ENCODE measurements around the gene STAM2. TPM values are rescaled to one million over a fixed set of nuclear protein-coding genes. Genes with fewer than 3 reads are reported as not detected.

The STAM2 gene
- total and polyA plus RNA-seq, 2 experiments from 2014 or later: 13.1 to 41.0 TPM

GRCh38 chr2:152072011-152072410 is 103.6 kb downstream of the STAM2 start:
- no peaks in the 10 kb centered on the region for H3K4me1 ChIP-seq (ENCODE audit: insufficient read depth)
- no peaks in the 10 kb centered on the region for H3K79me2 ChIP-seq
- DNase-seq (ENCODE audit: low spot score): no peak
- no peaks in the 10 kb centered on the region for H3K9me2 ChIP-seq (replicated peaks; ENCODE audit: insufficient read depth)
- H3K4me2 ChIP-seq: no peak overlapping the region
- no peaks in the 10 kb centered on the region for H3K27me3 ChIP-seq
- H3K36me3 ChIP-seq (replicated peaks; ENCODE audit: insufficient read depth, low read depth): no peaks in the 10 kb centered on the region
- H4K20me1 ChIP-seq (ENCODE audit: insufficient read depth, poor library complexity, severe bottlenecking): no peaks in the 10 kb centered on the region
- H3K9me3 ChIP-seq (ENCODE audit: low read depth): no peaks in the 10 kb centered on the region
- H3K27ac ChIP-seq: no peak overlapping the region
- TF ChIP-seq CTCF (IDR thresholded peaks at IDR 0.05; ENCODE audit: poor library complexity) (no peak), EZH2 (IDR thresholded peaks at IDR 0.05; ENCODE audit: borderline replicate concordance) (no peak), EZH2phosphoT487 (IDR thresholded peaks at IDR 0.05; ENCODE audit: low read depth, severe bottlenecking, unreplicated experiment) (no peak)
- 80% methylated on average over 2 of the region's 2 CpGs for WGBS (ENCODE audit: low lambda C conversion rate, missing lambda C conversion rate)
- H2AFZ ChIP-seq: no peak overlapping the region
- no peak overlapping the region for H3K4me3 ChIP-seq

- no peak for TF ChIP-seq CTCF (IDR thresholded peaks at IDR 0.05; ENCODE audit: poor library complexity)
- no peak for TF ChIP-seq EZH2 (IDR thresholded peaks at IDR 0.05; ENCODE audit: borderline replicate concordance)
- no peak for TF ChIP-seq EZH2phosphoT487 (IDR thresholded peaks at IDR 0.05; ENCODE audit: low read depth, severe bottlenecking, unreplicated experiment)
- DNase-seq (ENCODE audit: low spot score): no peak
- no peaks in the 10 kb centered on the region for H4K20me1 ChIP-seq (ENCODE audit: insufficient read depth, poor library complexity, severe bottlenecking)
- H3K4me2 ChIP-seq: no peak overlapping the region
- WGBS (ENCODE audit: low lambda C conversion rate, missing lambda C conversion rate): 96% methylated on average over 1 of the region's 1 CpG
- no peak overlapping the region for H3K27ac ChIP-seq
- no peaks in the 10 kb centered on the region for H3K4me1 ChIP-seq (ENCODE audit: insufficient read depth)
- H3K9me2 ChIP-seq (replicated peaks; ENCODE audit: insufficient read depth): no peaks in the 10 kb centered on the region
- H3K79me2 ChIP-seq: no peaks in the 10 kb centered on the region
- no peak overlapping the region for H2AFZ ChIP-seq
- no peaks in the 10 kb centered on the region for H3K27me3 ChIP-seq
- H3K36me3 ChIP-seq (replicated peaks; ENCODE audit: insufficient read depth, low read depth): no peaks in the 10 kb centered on the region
- no peak overlapping the region for H3K4me3 ChIP-seq
- no peaks in the 10 kb centered on the region for H3K9me3 ChIP-seq (ENCODE audit: low read depth)
Observed at GRCh38 chr2:152071518-152071917, 104.0 kb downstream of the STAM2 start.

GRCh38 chr2:152071092-152071491 is 104.5 kb downstream of the STAM2 start:
- no peaks in the 10 kb centered on the region for H3K79me2 ChIP-seq
- no peaks in the 10 kb centered on the region for H3K27me3 ChIP-seq
- TF ChIP-seq EZH2phosphoT487 (IDR thresholded peaks at IDR 0.05; ENCODE audit: low read depth, severe bottlenecking, unreplicated experiment): no peak
- TF ChIP-seq CTCF (IDR thresholded peaks at IDR 0.05; ENCODE audit: poor library complexity): no peak
- no peak for TF ChIP-seq EZH2 (IDR thresholded peaks at IDR 0.05; ENCODE audit: borderline replicate concordance)
- no peaks in the 10 kb centered on the region for H3K36me3 ChIP-seq (replicated peaks; ENCODE audit: insufficient read depth, low read depth)
- H3K9me3 ChIP-seq (ENCODE audit: low read depth): no peaks in the 10 kb centered on the region
- H3K4me3 ChIP-seq: no peak overlapping the region
- no peak overlapping the region for H3K27ac ChIP-seq
- WGBS (ENCODE audit: low lambda C conversion rate, missing lambda C conversion rate): 91% methylated on average over 1 of the region's 1 CpG
- H4K20me1 ChIP-seq (ENCODE audit: insufficient read depth, poor library complexity, severe bottlenecking): no peaks in the 10 kb centered on the region
- no peak overlapping the region for H3K4me2 ChIP-seq
- H2AFZ ChIP-seq: no peak overlapping the region
- no peaks in the 10 kb centered on the region for H3K4me1 ChIP-seq (ENCODE audit: insufficient read depth)
- no peaks in the 10 kb centered on the region for H3K9me2 ChIP-seq (replicated peaks; ENCODE audit: insufficient read depth)
- DNase-seq (ENCODE audit: low spot score): no peak

GRCh38 chr2:152068226-152068625 is 107.3 kb downstream of the STAM2 start:
- Histone ChIP-seq H3K4me2 (no peak overlapping the region), H3K9me3 (ENCODE audit: low read depth) (no peaks in the 10 kb centered on the region), H3K4me1 (ENCODE audit: insufficient read depth) (no peaks in the 10 kb centered on the region), H3K36me3 (replicated peaks; ENCODE audit: insufficient read depth, low read depth) (no peaks in the 10 kb centered on the region), H4K20me1 (ENCODE audit: insufficient read depth, poor library complexity, severe bottlenecking) (no peaks in the 10 kb centered on the region), H3K27ac (no peak overlapping the region), H3K9me2 (replicated peaks; ENCODE audit: insufficient read depth) (no peaks in the 10 kb centered on the region), H3K27me3 (no peaks in the 10 kb centered on the region), H3K79me2 (no peaks in the 10 kb centered on the region), H3K4me3 (no peak overlapping the region), H2AFZ (no peak overlapping the region)
- DNase-seq (ENCODE audit: low spot score): no peak
- 71% methylated on average over 2 of the region's 2 CpGs for WGBS (ENCODE audit: low lambda C conversion rate, missing lambda C conversion rate)
- no peak for TF ChIP-seq CTCF (IDR thresholded peaks at IDR 0.05; ENCODE audit: poor library complexity)
- no peak for TF ChIP-seq EZH2phosphoT487 (IDR thresholded peaks at IDR 0.05; ENCODE audit: low read depth, severe bottlenecking, unreplicated experiment)
- no peak for TF ChIP-seq EZH2 (IDR thresholded peaks at IDR 0.05; ENCODE audit: borderline replicate concordance)

Data from hepatocyte (in vitro differentiated cells).